ENCODE measurements around the gene ZNF385A.
"Not testable (repeated sequence)": the region's sequence is repeated elsewhere in the genome, so short reads cannot be mapped to it uniquely, and the experiment has no call there.

The ZNF385A gene

GRCh38 chr12:54358191-54358944, 26.2 kb downstream of the ZNF385A start:
- DNase-seq (ENCODE audit: extremely low read depth in 1 of 2, low read depth in 1 of 2) = no peak

GRCh38 chr12:54357506-54358190, 26.9 kb downstream of the ZNF385A start:
- DNase-seq (ENCODE audit: extremely low read depth in 1 of 2, low read depth in 1 of 2) = no peak

- DNase-seq (ENCODE audit: extremely low read depth in 1 of 2, low read depth in 1 of 2) = no peak
These were observed 27.6 kb downstream of the ZNF385A start for GRCh38 chr12:54356951-54357356.

- DNase-seq (ENCODE audit: extremely low read depth in 1 of 2, low read depth in 1 of 2) = no peak
These were observed 28.3 kb downstream of the ZNF385A start for GRCh38 chr12:54356228-54356627.

- DNase-seq (ENCODE audit: extremely low read depth in 1 of 2, low read depth in 1 of 2) = no peak
These were observed 29.3 kb downstream of the ZNF385A start for GRCh38 chr12:54355104-54355815.

- DNase-seq (ENCODE audit: extremely low read depth in 1 of 2, low read depth in 1 of 2) = not testable (repeated sequence)
These were observed 30.3 kb downstream of the ZNF385A start for GRCh38 chr12:54354271-54354670.

- no peak for DNase-seq (ENCODE audit: extremely low read depth in 1 of 2, low read depth in 1 of 2)
These were observed 31.4 kb downstream of the ZNF385A start for GRCh38 chr12:54352891-54353874.

GRCh38 chr12:54352022-54352531, 32.5 kb downstream of the ZNF385A start:
- no peak for DNase-seq (ENCODE audit: extremely low read depth in 1 of 2, low read depth in 1 of 2)

GRCh38 chr12:54351341-54351740, 33.2 kb downstream of the ZNF385A start:
- no peak for DNase-seq (ENCODE audit: extremely low read depth in 1 of 2, low read depth in 1 of 2)

- no peak for DNase-seq (ENCODE audit: extremely low read depth in 1 of 2, low read depth in 1 of 2)
These were observed 33.8 kb downstream of the ZNF385A start for GRCh38 chr12:54350743-54351142.

GRCh38 chr12:54349679-54350078, 34.9 kb downstream of the ZNF385A start:
- DNase-seq (ENCODE audit: extremely low read depth in 1 of 2, low read depth in 1 of 2) = no peak

- DNase-seq (ENCODE audit: extremely low read depth in 1 of 2, low read depth in 1 of 2) = no peak
These were observed 35.5 kb downstream of the ZNF385A start for GRCh38 chr12:54349036-54349435.

- DNase-seq (ENCODE audit: extremely low read depth in 1 of 2, low read depth in 1 of 2) = no peak
These were observed 42.9 kb downstream of the ZNF385A start for GRCh38 chr12:54341378-54342300.

- no peak for DNase-seq (ENCODE audit: extremely low read depth in 1 of 2, low read depth in 1 of 2)
These were observed 43.7 kb downstream of the ZNF385A start for GRCh38 chr12:54340846-54341245.

GRCh38 chr12:54338698-54339296, 45.7 kb downstream of the ZNF385A start:
- no peak for DNase-seq (ENCODE audit: extremely low read depth in 1 of 2, low read depth in 1 of 2)

- DNase-seq (ENCODE audit: extremely low read depth in 1 of 2, low read depth in 1 of 2) = no peak
These were observed 46.5 kb downstream of the ZNF385A start for GRCh38 chr12:54337854-54338650.

- no peak for DNase-seq (ENCODE audit: extremely low read depth in 1 of 2, low read depth in 1 of 2)
These were observed 47.2 kb downstream of the ZNF385A start for GRCh38 chr12:54337280-54337842.
